ENCODE measurements around the gene SGSM2.

Gene SGSM2

DNA sequence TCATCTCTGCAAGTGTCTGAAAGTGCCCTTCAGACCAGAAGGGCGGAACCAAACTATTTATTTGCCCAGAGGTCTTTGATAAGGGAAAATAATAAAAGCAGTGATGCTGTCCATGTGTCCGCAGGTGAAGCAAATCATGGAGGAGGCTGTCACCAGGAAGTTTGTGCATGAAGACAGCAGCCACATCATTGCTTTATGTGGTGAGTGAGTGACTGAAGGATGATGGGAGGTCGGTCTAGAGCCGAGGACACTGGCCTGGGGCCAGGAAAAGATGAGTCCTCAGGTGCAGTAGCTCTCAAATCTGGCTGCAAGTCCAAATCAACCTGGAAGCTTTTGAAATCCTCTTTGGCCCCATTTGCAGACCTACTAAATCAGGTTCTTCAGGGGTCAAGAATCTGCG lies 6.1 kb downstream of the SGSM2 start:
- H3K4me1 Mint-ChIP-seq = peaks cover 10% of the 10 kb centered on the region
- DNase-seq (ENCODE audit: low spot score in 2 of 2) = no peak
- H3K4me3 Mint-ChIP-seq = no peak overlapping the region
- H3K27ac Mint-ChIP-seq (ENCODE audit: low read depth) = no peak overlapping the region
- peaks cover 15% of the 10 kb centered on the region for H3K36me3 Mint-ChIP-seq (ENCODE audit: insufficient read depth)
- H3K27me3 Mint-ChIP-seq = no peaks in the 10 kb centered on the region
- H3K9me3 Mint-ChIP-seq = no peaks in the 10 kb centered on the region
- ATAC-seq (replicated peaks; ENCODE audit: extremely low read depth, poor library complexity, severe bottlenecking) = no peak

DNA sequence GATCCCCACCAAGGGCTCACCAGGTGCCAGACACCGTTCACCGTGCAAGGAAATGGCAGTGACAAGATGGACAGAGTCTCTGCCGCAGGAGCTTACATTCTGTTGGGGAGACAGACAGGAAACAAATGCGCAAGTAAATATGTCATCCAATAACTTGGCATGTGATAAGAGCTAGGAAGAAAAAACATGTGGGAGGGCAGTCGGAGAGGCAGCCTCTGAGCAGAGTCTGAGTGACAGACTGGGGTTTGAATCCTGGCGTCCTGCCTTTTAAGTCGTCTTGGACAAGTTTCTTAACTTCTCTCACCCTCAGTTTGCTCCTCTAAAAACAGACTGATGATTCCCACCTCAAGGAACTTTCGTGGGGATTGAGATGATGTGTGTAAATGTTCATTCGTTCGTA lies 7.2 kb downstream of the SGSM2 start:
- peaks cover 14% of the 10 kb centered on the region for H3K36me3 Mint-ChIP-seq (ENCODE audit: insufficient read depth)
- peaks cover 10% of the 10 kb centered on the region for H3K4me1 Mint-ChIP-seq
- H3K27me3 Mint-ChIP-seq = no peaks in the 10 kb centered on the region
- DNase-seq (ENCODE audit: low spot score in 2 of 2) (no peak), ATAC-seq (replicated peaks; ENCODE audit: extremely low read depth, poor library complexity, severe bottlenecking) (no peak)
- no peak overlapping the region for H3K4me3 Mint-ChIP-seq
- no peaks in the 10 kb centered on the region for H3K9me3 Mint-ChIP-seq
- no peak overlapping the region for H3K27ac Mint-ChIP-seq (ENCODE audit: low read depth)

DNA sequence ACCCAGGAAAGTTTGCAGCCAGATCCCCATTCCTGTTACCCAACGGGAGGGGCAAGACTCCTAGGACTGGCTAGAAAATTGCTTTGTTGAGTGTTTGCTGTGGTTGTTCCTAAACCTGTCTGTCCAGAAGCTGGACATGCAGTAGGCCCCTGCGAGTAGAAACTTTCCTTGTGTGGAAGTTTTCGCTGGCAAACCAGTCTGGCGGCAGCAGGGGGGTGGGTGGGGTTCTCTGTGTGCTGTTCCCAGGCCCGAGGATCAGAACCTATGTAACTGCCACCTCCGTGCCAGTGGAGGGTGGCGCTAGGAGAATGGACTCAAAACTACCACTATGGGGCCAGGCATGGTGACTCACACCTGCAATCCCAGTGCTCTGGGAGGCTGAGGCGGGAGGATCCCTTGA lies 9.2 kb downstream of the SGSM2 start:
- Mint-ChIP-seq H3K36me3 (ENCODE audit: insufficient read depth) (peaks cover 12% of the 10 kb centered on the region), H3K9me3 (no peaks in the 10 kb centered on the region), H3K27ac (ENCODE audit: low read depth) (no peak overlapping the region), H3K4me1 (peaks cover 10% of the 10 kb centered on the region), H3K4me3 (no peak overlapping the region), H3K27me3 (no peaks in the 10 kb centered on the region)
- DNase-seq (ENCODE audit: low spot score in 2 of 2) = no peak
- ATAC-seq (replicated peaks; ENCODE audit: extremely low read depth, poor library complexity, severe bottlenecking) = no peak

DNA sequence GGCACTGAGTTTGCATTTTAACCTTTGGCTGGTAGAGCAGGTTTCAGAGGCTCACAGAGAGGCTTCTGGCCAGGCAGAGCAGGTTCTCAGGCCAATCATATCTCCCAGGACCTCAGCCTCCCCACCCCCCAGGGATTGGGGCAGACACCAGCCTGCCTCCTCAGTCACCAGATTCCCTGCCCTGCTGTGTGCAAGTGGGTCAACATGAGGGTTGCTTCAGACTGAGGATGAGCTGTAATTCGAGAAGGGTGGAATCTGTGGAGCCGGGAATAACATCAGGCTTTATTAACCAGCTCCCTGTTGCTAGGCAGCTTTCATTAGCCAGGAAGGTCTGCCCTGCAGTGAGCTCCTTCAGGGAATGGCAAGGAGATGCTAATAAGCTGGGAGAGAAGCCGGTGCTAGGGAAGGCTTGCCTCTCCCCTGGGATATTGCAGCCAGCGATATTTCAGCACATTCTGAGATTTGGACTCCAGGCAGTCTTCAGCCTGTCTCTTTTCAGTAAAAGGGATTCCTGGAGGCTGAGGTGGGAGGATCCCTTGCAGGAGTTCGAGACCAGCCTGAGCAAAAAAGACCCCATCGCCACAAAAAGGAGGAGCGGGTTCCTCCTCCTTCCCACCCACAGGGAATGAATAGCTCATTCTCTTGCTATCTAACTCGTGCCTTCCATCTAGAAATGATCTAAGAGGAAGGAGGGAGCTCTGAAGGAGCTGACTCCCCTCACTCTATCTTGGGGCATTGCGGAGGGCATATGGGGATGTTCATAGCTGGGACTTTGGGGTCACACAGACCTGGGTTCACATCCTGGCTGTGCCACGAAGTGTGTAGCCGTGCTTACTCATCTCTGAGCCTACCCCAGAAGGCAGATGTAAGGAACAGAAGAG lies 10.7 kb downstream of the SGSM2 start:
- no peak for DNase-seq (ENCODE audit: low spot score in 2 of 2)
- Mint-ChIP-seq H3K27me3 (no peaks in the 10 kb centered on the region), H3K4me3 (no peak overlapping the region), H3K9me3 (no peaks in the 10 kb centered on the region), H3K27ac (ENCODE audit: low read depth) (no peak overlapping the region), H3K36me3 (ENCODE audit: insufficient read depth) (peaks cover 9% of the 10 kb centered on the region), H3K4me1 (peaks cover 5% of the 10 kb centered on the region)
- ATAC-seq (replicated peaks; ENCODE audit: extremely low read depth, poor library complexity, severe bottlenecking) = no peak

DNA sequence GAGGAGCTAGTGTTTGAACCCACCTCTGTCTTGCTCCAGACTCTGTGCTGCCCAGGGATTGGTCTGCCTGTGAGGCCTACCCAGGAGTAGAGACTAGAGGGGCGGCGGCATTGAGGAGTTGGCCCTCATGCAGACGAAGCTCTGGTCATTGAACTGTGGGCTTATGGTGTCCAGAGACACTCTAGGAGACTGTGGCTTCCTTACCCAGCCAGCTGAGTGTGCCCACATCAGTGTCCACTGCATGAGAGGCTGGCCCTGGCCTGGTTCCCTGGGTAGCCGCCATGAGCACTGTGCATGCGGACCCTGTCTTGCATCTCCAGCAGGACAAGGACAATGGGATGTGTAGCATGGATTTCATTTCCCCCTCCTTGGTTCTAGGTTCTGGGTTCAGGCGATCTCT lies 14.0 kb downstream of the SGSM2 start:
- Mint-ChIP-seq H3K27ac (ENCODE audit: low read depth) (no peak overlapping the region), H3K4me1 (peaks cover 15% of the 10 kb centered on the region), H3K27me3 (no peaks in the 10 kb centered on the region), H3K4me3 (no peak overlapping the region), H3K36me3 (ENCODE audit: insufficient read depth) (peaks cover 3% of the 10 kb centered on the region), H3K9me3 (no peaks in the 10 kb centered on the region)
- no peak for ATAC-seq (replicated peaks; ENCODE audit: extremely low read depth, poor library complexity, severe bottlenecking)
- DNase-seq (ENCODE audit: low spot score in 2 of 2) = no peak

DNA sequence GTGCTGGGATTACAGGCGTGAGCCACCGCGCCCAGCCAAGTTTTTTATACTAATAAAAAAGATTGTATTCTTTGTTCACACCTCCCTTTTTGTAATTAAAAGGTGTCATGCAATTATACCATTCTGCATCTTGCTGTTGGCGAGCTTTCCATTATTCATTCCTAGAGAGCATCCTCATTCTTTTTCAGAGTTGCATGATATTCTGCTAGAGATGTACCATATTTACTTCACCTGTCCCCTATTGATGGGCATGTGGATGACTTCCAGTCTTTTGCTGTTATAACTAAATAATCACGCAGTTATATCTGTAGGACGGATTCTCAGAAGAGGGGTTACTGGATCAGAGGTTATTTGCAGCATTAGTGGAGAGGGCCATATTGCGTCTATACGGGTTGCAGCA lies 17.0 kb downstream of the SGSM2 start:
- ATAC-seq (replicated peaks; ENCODE audit: extremely low read depth, poor library complexity, severe bottlenecking) (no peak), DNase-seq (ENCODE audit: low spot score in 2 of 2) (no peak)
- peak overlapping the region; percentile 58 for H3K4me3 Mint-ChIP-seq
- peak overlapping the region; percentile 77 for H3K27ac Mint-ChIP-seq (ENCODE audit: low read depth)
- peaks cover 15% of the 10 kb centered on the region for H3K4me1 Mint-ChIP-seq
- H3K36me3 Mint-ChIP-seq (ENCODE audit: insufficient read depth) = peaks cover 4% of the 10 kb centered on the region
- no peaks in the 10 kb centered on the region for H3K27me3 Mint-ChIP-seq
- no peaks in the 10 kb centered on the region for H3K9me3 Mint-ChIP-seq

DNA sequence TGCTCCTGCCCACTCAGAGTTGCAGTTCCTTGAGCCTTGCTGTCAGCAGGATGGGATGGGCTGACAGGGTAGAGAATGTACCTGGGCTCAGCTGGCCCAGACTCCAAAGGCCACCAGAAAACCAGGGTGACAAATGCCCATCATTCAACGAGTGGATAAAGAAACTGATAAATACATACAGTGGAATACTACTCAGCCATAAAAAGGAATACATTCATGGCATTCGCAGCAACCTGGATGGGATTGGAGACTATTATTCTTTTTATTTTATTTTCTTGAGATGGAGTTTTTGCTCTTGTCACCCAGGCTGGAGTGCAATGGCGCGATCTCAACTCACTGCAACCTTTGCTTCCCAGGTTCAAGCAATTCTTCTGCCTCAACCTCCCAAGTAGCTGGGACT lies 19.9 kb downstream of the SGSM2 start:
- Mint-ChIP-seq H3K4me3 (no peak overlapping the region), H3K36me3 (ENCODE audit: insufficient read depth) (peaks cover 7% of the 10 kb centered on the region), H3K27me3 (no peaks in the 10 kb centered on the region), H3K9me3 (no peaks in the 10 kb centered on the region), H3K27ac (ENCODE audit: low read depth) (no peak overlapping the region), H3K4me1 (peaks cover 22% of the 10 kb centered on the region)
- ATAC-seq (replicated peaks; ENCODE audit: extremely low read depth, poor library complexity, severe bottlenecking) (no peak), DNase-seq (ENCODE audit: low spot score in 2 of 2) (no peak)

DNA sequence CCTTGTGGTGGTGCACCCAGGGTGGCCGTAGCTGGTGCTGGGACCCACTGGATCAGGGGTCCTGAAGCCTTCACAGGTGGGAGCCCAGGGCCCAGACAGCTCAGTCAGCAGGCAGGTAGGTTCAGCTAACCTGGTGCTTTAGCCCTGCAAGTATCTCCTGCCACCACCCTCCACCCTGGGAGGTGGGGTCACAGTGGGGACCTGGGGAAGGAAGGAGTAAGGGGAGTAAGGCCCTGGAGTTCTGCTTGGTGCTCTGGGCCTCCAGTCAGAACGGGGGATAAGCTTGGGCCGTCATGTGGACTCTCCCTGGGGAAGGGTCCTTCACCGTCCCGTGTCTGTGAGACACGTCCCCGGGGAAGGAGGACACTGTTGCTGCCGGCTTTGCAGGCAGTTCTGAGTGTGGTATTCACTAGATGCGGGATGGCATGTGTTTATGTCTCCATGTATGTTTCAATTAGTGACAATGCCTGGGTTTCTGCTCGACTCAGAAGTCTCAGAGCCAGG lies 20.7 kb downstream of the SGSM2 start:
- H3K4me1 Mint-ChIP-seq = peaks cover 22% of the 10 kb centered on the region
- H3K4me3 Mint-ChIP-seq = no peak overlapping the region
- ATAC-seq (replicated peaks; ENCODE audit: extremely low read depth, poor library complexity, severe bottlenecking) = no peak
- no peaks in the 10 kb centered on the region for H3K27me3 Mint-ChIP-seq
- peaks cover 9% of the 10 kb centered on the region for H3K36me3 Mint-ChIP-seq (ENCODE audit: insufficient read depth)
- H3K27ac Mint-ChIP-seq (ENCODE audit: low read depth) = no peak overlapping the region
- no peaks in the 10 kb centered on the region for H3K9me3 Mint-ChIP-seq
- no peak for DNase-seq (ENCODE audit: low spot score in 2 of 2)

DNA sequence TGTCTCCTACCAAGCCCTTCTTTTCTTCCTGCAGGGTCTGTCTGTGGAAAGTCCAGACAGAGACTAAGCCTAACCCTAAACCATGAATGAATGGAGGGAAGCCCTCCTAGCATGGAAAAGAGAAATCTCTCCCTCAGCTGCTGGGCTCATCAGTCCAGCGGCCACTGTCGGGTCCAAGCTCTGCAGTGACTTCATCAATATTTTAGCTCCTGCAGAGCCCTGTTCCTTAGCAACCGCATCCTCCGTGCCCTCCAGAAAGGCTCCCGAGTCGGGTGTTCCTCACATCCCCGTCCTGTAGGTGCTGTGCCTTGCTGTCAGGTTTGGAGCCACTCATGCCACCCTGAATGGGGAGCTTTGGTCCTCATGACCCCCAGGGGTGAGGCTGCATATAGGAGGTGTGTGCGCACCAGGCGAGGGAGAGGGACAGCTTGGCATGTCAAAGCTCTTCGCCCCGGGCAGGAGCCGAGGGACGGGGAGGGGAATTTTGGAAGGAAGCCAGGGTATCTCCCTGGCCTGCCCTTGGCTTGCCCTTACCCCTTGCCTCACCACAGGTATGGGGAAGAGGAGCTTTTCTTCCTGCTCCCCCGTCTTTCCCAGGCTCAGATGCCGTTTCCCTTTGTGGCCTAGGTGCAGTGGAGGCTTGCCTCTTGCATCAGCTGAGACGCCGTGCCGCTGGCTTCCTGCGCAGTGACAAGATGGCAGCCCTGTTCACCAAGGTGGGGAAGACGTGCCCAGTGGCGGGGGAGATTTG lies 23.9 kb downstream of the SGSM2 start:
- H3K4me1 Mint-ChIP-seq = peaks cover 7% of the 10 kb centered on the region
- no peaks in the 10 kb centered on the region for H3K27me3 Mint-ChIP-seq
- DNase-seq (ENCODE audit: low spot score in 2 of 2) (no peak), ATAC-seq (replicated peaks; ENCODE audit: extremely low read depth, poor library complexity, severe bottlenecking) (no peak)
- no peak overlapping the region for H3K27ac Mint-ChIP-seq (ENCODE audit: low read depth)
- H3K4me3 Mint-ChIP-seq = no peak overlapping the region
- H3K36me3 Mint-ChIP-seq (ENCODE audit: insufficient read depth) = peaks cover 15% of the 10 kb centered on the region
- no peaks in the 10 kb centered on the region for H3K9me3 Mint-ChIP-seq

DNA sequence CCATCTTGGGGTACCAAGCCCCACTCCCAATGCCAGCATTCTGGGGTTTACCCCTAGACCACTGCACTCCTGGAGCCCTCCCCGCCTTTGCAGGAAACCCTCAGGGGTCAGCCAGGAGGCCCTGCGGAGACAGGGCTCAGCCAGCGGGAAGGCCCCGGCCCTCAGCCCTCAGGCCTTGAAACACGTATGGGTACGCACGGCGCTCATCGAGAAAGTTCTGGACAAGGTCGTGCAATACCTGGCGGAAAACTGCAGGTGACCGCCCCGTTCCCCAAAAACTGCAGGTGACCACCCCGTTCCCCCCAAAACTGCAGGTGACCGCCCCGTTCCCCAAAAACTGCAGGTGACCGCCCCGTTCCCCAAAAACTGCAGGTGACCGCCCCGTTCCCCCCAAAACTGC lies 24.7 kb downstream of the SGSM2 start:
- Mint-ChIP-seq H3K27me3 (no peaks in the 10 kb centered on the region), H3K4me3 (no peak overlapping the region)
- ATAC-seq (replicated peaks; ENCODE audit: extremely low read depth, poor library complexity, severe bottlenecking) = no peak

DNA sequence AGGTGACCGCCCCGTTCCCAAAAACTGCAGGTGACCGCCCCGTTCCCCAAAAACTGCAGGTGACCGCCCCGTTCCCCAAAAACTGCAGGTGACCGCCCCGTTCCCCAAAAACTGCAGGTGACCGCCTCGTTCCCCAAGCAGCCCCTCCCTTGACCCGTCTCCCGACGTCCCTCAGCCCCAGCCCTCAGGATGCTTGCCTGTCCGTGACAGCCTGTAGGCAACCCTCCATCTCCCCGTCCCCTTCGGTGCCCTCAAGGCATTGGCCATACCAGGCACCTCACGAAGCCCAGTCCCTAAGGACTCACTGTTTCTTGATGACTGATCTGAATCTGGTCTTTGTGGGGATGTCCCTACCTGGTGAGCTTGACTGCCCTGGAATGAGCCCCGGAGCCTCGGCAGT lies 25.1 kb downstream of the SGSM2 start:
- Mint-ChIP-seq H3K4me1 (peaks cover 7% of the 10 kb centered on the region), H3K9me3 (no peaks in the 10 kb centered on the region), H3K36me3 (ENCODE audit: insufficient read depth) (peaks cover 16% of the 10 kb centered on the region), H3K4me3 (no peak overlapping the region), H3K27ac (ENCODE audit: low read depth) (no peak overlapping the region), H3K27me3 (no peaks in the 10 kb centered on the region)
- DNase-seq (ENCODE audit: low spot score in 2 of 2) = no peak
- ATAC-seq (replicated peaks; ENCODE audit: extremely low read depth, poor library complexity, severe bottlenecking) = no peak

More for the DNA sequence above, 24.7 kb downstream of the SGSM2 start:
- H3K4me1 Mint-ChIP-seq = peaks cover 7% of the 10 kb centered on the region
- no peaks in the 10 kb centered on the region for H3K9me3 Mint-ChIP-seq
- H3K36me3 Mint-ChIP-seq (ENCODE audit: insufficient read depth) = peaks cover 15% of the 10 kb centered on the region
- DNase-seq (ENCODE audit: low spot score in 2 of 2) = no peak
- H3K27ac Mint-ChIP-seq (ENCODE audit: low read depth) = no peak overlapping the region

DNA sequence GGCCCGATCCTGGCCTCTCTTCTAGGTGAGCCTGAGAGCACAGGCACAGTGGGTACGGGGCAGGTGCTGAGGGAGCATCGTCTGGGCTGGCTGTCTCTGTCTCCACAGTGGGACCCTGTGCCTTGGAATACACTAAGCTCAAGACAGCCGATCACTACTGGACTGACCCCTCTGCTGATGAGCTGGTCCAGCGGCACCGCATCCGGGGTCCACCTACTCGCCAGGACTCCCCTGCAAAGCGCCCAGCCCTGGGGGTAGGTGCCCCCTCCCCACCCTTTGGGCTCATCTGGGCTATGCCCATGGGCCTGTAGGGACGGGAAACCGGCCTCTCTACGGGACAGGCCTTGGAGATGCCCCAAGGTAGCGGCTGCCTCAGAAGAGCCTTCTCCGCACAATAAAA lies 25.6 kb downstream of the SGSM2 start:
- Mint-ChIP-seq H3K9me3 (no peaks in the 10 kb centered on the region), H3K27me3 (no peaks in the 10 kb centered on the region), H3K27ac (ENCODE audit: low read depth) (no peak overlapping the region), H3K36me3 (ENCODE audit: insufficient read depth) (peaks cover 15% of the 10 kb centered on the region), H3K4me1 (peaks cover 7% of the 10 kb centered on the region), H3K4me3 (no peak overlapping the region)
- DNase-seq (ENCODE audit: low spot score in 2 of 2) (no peak), ATAC-seq (replicated peaks; ENCODE audit: extremely low read depth, poor library complexity, severe bottlenecking) (no peak)

DNA sequence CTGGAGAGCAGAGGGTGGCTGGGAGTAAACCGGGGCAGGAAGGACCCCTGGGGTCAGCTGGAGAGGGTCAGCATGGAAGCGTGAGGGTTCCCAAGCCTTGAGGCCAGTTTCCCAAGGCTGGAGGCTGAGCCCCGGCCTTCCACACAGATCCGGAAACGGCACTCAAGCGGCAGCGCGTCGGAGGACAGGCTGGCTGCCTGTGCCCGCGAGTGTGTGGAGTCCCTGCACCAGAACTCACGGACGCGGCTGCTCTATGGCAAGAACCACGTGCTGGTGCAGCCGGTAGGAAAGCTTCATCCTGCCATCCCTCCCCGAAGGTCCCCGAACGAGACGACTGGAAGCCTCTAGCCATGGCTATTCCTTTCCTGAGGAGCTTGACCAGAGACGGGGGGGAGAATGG lies 26.0 kb downstream of the SGSM2 start:
- Mint-ChIP-seq H3K4me3 (no peak overlapping the region), H3K36me3 (ENCODE audit: insufficient read depth) (peaks cover 15% of the 10 kb centered on the region), H3K27me3 (no peaks in the 10 kb centered on the region), H3K27ac (ENCODE audit: low read depth) (no peak overlapping the region), H3K4me1 (peaks cover 7% of the 10 kb centered on the region), H3K9me3 (no peaks in the 10 kb centered on the region)
- no peak for ATAC-seq (replicated peaks; ENCODE audit: extremely low read depth, poor library complexity, severe bottlenecking)
- no peak for DNase-seq (ENCODE audit: low spot score in 2 of 2)
